Keratinocyte (primary cell): ENCODE measurements around the gene ETV1. TPM values are rescaled to one million over a fixed set of nuclear protein-coding genes. Genes with fewer than 3 reads are reported as not detected.

ENCODE experiments used
- DNase-seq: peaks from one replicate; pipeline ENCODE4 v3.0.0-alpha.2; 2011; ENCODE audit warnings: low read depth, missing footprints, low spot score
- FAIRE-seq: peaks from 2 replicates; lab custom pipeline; 2011; peaks lifted over from hg19 to GRCh38; lab: Jason Lieb, UNC
- H2AFZ ChIP-seq: 2 replicates; pipeline ENCODE4 v1.6.0; 2012; ENCODE audit warnings: low read length, control low read depth, inconsistent platforms; ENCODE audit not compliant: control insufficient read depth
- H3K27ac ChIP-seq: 2 replicates; pipeline ENCODE4 v1.5.1; 2011; ENCODE audit warnings: low read length; ENCODE audit not compliant: control insufficient read depth, insufficient read depth
- H3K27me3 ChIP-seq: 3 replicates; pipeline ENCODE4 v1.6.0; 2011; ENCODE audit warnings: low read length; ENCODE audit not compliant: control insufficient read depth, insufficient read depth; ENCODE audit errors: extremely low read depth
- H3K36me3 ChIP-seq, 2 experiments: 2 replicates in 1 of 2; 3 replicates in 1 of 2; pipeline ENCODE4 v1.5.1; 2011; ENCODE audit warnings: low read length in 2 of 2, mild to moderate bottlenecking in 1 of 2; ENCODE audit not compliant: control insufficient read depth in 2 of 2, insufficient read depth in 2 of 2; ENCODE audit errors: extremely low read depth in 1 of 2
- H3K4me1 ChIP-seq: 3 replicates; pipeline ENCODE4 v1.5.1; 2011; ENCODE audit warnings: low read length; ENCODE audit not compliant: control insufficient read depth, insufficient read depth; ENCODE audit errors: extremely low read depth
- H3K4me2 ChIP-seq: 3 replicates; pipeline ENCODE4 v1.6.0; 2011; ENCODE audit warnings: low read depth, low read length; ENCODE audit not compliant: control insufficient read depth, insufficient read depth; ENCODE audit errors: extremely low read depth
- H3K4me3 ChIP-seq, 3 experiments: fragments of 200-600 bp in 1 of 3; sonication (generic) in 1 of 3; 2 replicates in 2 of 3; 3 replicates in 1 of 3; pipeline ENCODE4 v1.5.1; 2011 to 2016; ENCODE audit warnings: low read length in 3 of 3, mild to moderate bottlenecking in 3 of 3, control low read depth in 2 of 3, inconsistent platforms in 1 of 3, low read depth in 1 of 3, mixed read lengths in 1 of 3, mixed run types in 1 of 3, moderate library complexity in 1 of 3; ENCODE audit not compliant: control insufficient read depth in 2 of 3, insufficient read depth in 2 of 3; ENCODE audit errors: extremely low read depth in 1 of 3
- H3K79me2 ChIP-seq: 2 replicates; pipeline ENCODE4 v1.6.0; 2012; ENCODE audit warnings: low read length; ENCODE audit not compliant: control insufficient read depth, insufficient read depth
- H3K9ac ChIP-seq: 3 replicates; pipeline ENCODE4 v1.6.0; 2011; ENCODE audit warnings: low read length; ENCODE audit not compliant: control insufficient read depth, insufficient read depth; ENCODE audit errors: extremely low read depth
- H3K9me1 ChIP-seq: 3 replicates; pipeline ENCODE4 v1.6.0; 2011; ENCODE audit warnings: low read length; ENCODE audit not compliant: control insufficient read depth, insufficient read depth; ENCODE audit errors: extremely low read depth
- H3K9me3 ChIP-seq: 2 replicates; pipeline ENCODE4 v1.5.1; 2012; ENCODE audit warnings: low read depth, low read length; ENCODE audit not compliant: control insufficient read depth
- H4K20me1 ChIP-seq: 3 replicates; pipeline ENCODE4 v1.6.0; 2011; ENCODE audit warnings: low read length; ENCODE audit not compliant: control insufficient read depth, insufficient read depth; ENCODE audit errors: extremely low read depth
- CTCF ChIP-seq, 3 experiments: IDR thresholded peaks in 1 of 3; conservative IDR thresholded peaks in 1 of 3; optimal IDR thresholded peaks in 1 of 3; 2 replicates in 2 of 3; 3 replicates in 1 of 3; pipeline versions ENCODE3 to v1.5.1; 2011; ENCODE audit warnings: low read length in 3 of 3, mild to moderate bottlenecking in 3 of 3, moderate library complexity in 2 of 3, control low read depth in 1 of 3, inconsistent platforms in 1 of 3; ENCODE audit not compliant: insufficient read depth in 2 of 3; ENCODE audit errors: extremely low read depth in 1 of 3
- EZH2 ChIP-seq: IDR thresholded peaks from one replicate; pipeline ENCODE4 v1.6.1; 2012; ENCODE audit warnings: inconsistent platforms, mild to moderate bottlenecking, low read length, moderate library complexity
- dilution Hi-C: fragments of 300-500 bp; cut with MboI; formaldehyde crosslinking; loops from one replicate; pipeline ENCODE4 v1.7.0; 2020; ENCODE audit warnings: low sequenced_read_pairs; ENCODE audit not compliant: extremely low pct_ligation_motif_present
- polyA plus RNA-seq, 5 experiments: library from polyadenylated mRNA; depleted of rRNA in 3 of 5; stranded (reverse) in 3 of 5; stranded (forward) in 1 of 5; unstranded in 1 of 5; fragments of >200 nt; gene quantifications; 1 replicate in 1 of 5; 2 replicates in 3 of 5; 3 replicates in 1 of 5; pipeline versions ENCODE4 v1.2.1 to v1.2.3, GENCODE V29; 2011 to 2012; ENCODE audit warnings: missing spikeins in 2 of 5, low read depth in 1 of 5, low replicate concordance in 1 of 5

Gene ETV1
- polyA plus RNA-seq, 1 donor (not counting 4 experiments of a cell fraction or from before 2014, with no cell fraction given) = 5.0 TPM

DNA sequence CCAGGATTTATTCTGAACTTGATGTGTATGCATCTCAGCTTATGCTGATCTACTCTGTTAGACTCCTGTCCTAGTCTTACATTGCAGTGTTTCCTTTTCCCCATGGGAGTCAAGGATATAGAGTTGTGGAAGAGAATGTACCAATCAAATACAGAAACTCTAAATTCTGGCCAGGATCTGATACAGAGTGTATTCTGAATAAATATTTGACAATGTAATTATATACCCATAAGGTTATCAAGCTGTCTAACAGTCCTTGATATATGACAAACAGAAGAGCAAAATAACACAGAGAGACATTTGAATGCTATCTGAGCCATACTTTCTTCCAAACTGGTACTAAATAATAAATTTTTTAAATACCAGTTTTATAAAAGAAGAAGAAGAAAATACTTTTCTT, 116.8 kb downstream of the ETV1 start:
- Histone ChIP-seq H4K20me1 (no peaks in the 10 kb centered on the region), H3K4me3 (no peak overlapping the region), H3K27me3 (no peaks in the 10 kb centered on the region), H2AFZ (no peak overlapping the region), H3K4me1 (no peaks in the 10 kb centered on the region), H3K9ac (no peak overlapping the region), H3K4me2 (no peak overlapping the region), H3K36me3 (no peaks in the 10 kb centered on the region), H3K9me3 (no peaks in the 10 kb centered on the region), H3K27ac (no peak overlapping the region), H3K9me1 (no peaks in the 10 kb centered on the region), H3K79me2 (no peaks in the 10 kb centered on the region)
- dilution Hi-C loops = no loop called here
- DNase-seq (no peak), FAIRE-seq (no peak)
- TF ChIP-seq CTCF (optimal IDR thresholded peaks at IDR 0.05 in 1 of 3, IDR thresholded peaks at IDR 0.05 in 1 of 3, conservative IDR thresholded peaks at IDR 0.05 in 1 of 3; ENCODE audit: extremely low read depth in 1 of 3, insufficient read depth in 2 of 3, low read length in 3 of 3) (no peak), EZH2 (no peak)

GRCh38 chr7:13871008-13871407, 118.5 kb downstream of the ETV1 start:
- Histone ChIP-seq H3K9me3 (no peaks in the 10 kb centered on the region), H2AFZ (no peak overlapping the region), H3K27ac (no peak overlapping the region), H3K27me3 (no peaks in the 10 kb centered on the region), H3K9ac (no peak overlapping the region), H3K36me3 (no peaks in the 10 kb centered on the region), H3K79me2 (no peaks in the 10 kb centered on the region), H3K4me1 (no peaks in the 10 kb centered on the region), H3K4me2 (no peak overlapping the region), H4K20me1 (no peaks in the 10 kb centered on the region), H3K9me1 (no peaks in the 10 kb centered on the region), H3K4me3 (no peak overlapping the region)
- no peak for DNase-seq
- TF ChIP-seq EZH2 (no peak), CTCF (optimal IDR thresholded peaks at IDR 0.05 in 1 of 3, IDR thresholded peaks at IDR 0.05 in 1 of 3, conservative IDR thresholded peaks at IDR 0.05 in 1 of 3; ENCODE audit: extremely low read depth in 1 of 3, insufficient read depth in 2 of 3, low read length in 3 of 3) (no peak)
- dilution Hi-C loops = no loop called here
- FAIRE-seq = no peak
